ENCODE measurements around the gene SIX2. TPM values are rescaled to one million over a fixed set of nuclear protein-coding genes. Genes with fewer than 3 reads are reported as not detected.

Gene SIX2
- total and polyA plus RNA-seq, 2 donors (not counting 1 experiment from before 2014, with no cell fraction given) = not detected

- Histone ChIP-seq H3K4me3 (ENCODE audit: control extremely low read depth in 1 of 5, extremely low read depth in 1 of 5, insufficient read depth in 1 of 5, low read depth in 2 of 5, low read length in 4 of 5) (no peak overlapping the region), H3K4me2 (replicated peaks; ENCODE audit: low read depth, low read length, poor library complexity, severe bottlenecking) (peak overlapping the region; percentile 57), H4K20me1 (ENCODE audit: control insufficient read depth, insufficient read depth, low read length, poor library complexity, severe bottlenecking) (no peaks in the 10 kb centered on the region), H3K27ac (ENCODE audit: low read length in 2 of 2) (no peak overlapping the region), H2AFZ (ENCODE audit: insufficient read depth, low read depth, low read length, poor library complexity, severe bottlenecking) (peak overlapping the region; percentile 33), H3K9me3 (ENCODE audit: control extremely low read depth in 1 of 3, control insufficient read depth in 2 of 3, insufficient read depth in 1 of 3, low read length in 2 of 3) (peaks cover 0 to 48% (median 0%) of the 10 kb centered on the region in 3 donors), H3K4me1 (ENCODE audit: control insufficient read depth in 2 of 2, insufficient read depth in 2 of 2, low read length in 2 of 2) (peaks cover 63 to 71% of the 10 kb centered on the region in 2 donors), H3K27me3 (replicated peaks in 1 of 4; ENCODE audit: control extremely low read depth in 1 of 4, control insufficient read depth in 3 of 4, insufficient read depth in 4 of 4, low read length in 3 of 4) (peaks cover 0 to 93% (median 67%) of the 10 kb centered on the region in 4 experiments), H3K36me3 (replicated peaks in 1 of 2; ENCODE audit: control extremely low read depth in 1 of 2, control insufficient read depth in 1 of 2, extremely low read depth in 1 of 2, insufficient read depth in 2 of 2, low read length in 1 of 2) (no peaks in the 10 kb centered on the region), H3K9ac (ENCODE audit: low read length) (peak overlapping the region; percentile 35), H3K79me2 (ENCODE audit: control insufficient read depth, insufficient read depth, low read length) (no peaks in the 10 kb centered on the region)
- no peak overlapping the region for H3K27ac Mint-ChIP-seq
- TF ChIP-seq EZH2 (IDR thresholded peaks at IDR 0.05; ENCODE audit: borderline replicate concordance, insufficient read depth, low read depth, low read length, poor library complexity, severe bottlenecking) (no peak), CTCF (IDR thresholded peaks at IDR 0.05) (no peak)
- ChIA-PET CTCF (no interaction called here), POLR2A (no interaction called here)
- H3K9me3 Mint-ChIP-seq (ENCODE audit: insufficient read depth) = no peaks in the 10 kb centered on the region
- peak overlapping the region; percentile 47 for H3K4me3 Mint-ChIP-seq
- 19% methylated on average over 37 of the region's 37 CpGs for WGBS (ENCODE audit: insufficient coverage)
- peaks cover 54% of the 10 kb centered on the region for H3K4me1 Mint-ChIP-seq
- DNase-seq (no peak), ATAC-seq (ENCODE audit: low read depth) (no peak)
- intact Hi-C loops (cut with micrococcal nuclease) = no loop called here
- H3K27me3 Mint-ChIP-seq = peaks cover 49% of the 10 kb centered on the region
These were observed 3.0 kb downstream of the SIX2 start for GRCh38 chr2:45006041-45006941.
